G401 (cell line): Measurements from ENCODE around the gene POLE. TPM values are rescaled to one million over a fixed set of nuclear protein-coding genes. Genes with fewer than 3 reads are reported as not detected.

Source experiments
- DNase-seq: peaks from one replicate; pipeline ENCODE4 v3.0.0-alpha.2; 2015; ENCODE audit warnings: low spot score
- in situ Hi-C: cut with HindIII; loops from 2 replicates; pipeline ENCODE4 v1.10.0; 2016; ENCODE audit warnings: low sequenced_read_pairs, mixed read lengths
- total RNA-seq: library from RNA; depleted of rRNA; stranded (reverse); fragments of >200 nt; shearing (Covaris generic); gene quantifications from 2 replicates; pipeline ENCODE4 v1.2.3, GENCODE V29; 2014

Gene POLE
- total RNA-seq, 1 experiment from 2014 or later, result 30.9 TPM

DNA sequence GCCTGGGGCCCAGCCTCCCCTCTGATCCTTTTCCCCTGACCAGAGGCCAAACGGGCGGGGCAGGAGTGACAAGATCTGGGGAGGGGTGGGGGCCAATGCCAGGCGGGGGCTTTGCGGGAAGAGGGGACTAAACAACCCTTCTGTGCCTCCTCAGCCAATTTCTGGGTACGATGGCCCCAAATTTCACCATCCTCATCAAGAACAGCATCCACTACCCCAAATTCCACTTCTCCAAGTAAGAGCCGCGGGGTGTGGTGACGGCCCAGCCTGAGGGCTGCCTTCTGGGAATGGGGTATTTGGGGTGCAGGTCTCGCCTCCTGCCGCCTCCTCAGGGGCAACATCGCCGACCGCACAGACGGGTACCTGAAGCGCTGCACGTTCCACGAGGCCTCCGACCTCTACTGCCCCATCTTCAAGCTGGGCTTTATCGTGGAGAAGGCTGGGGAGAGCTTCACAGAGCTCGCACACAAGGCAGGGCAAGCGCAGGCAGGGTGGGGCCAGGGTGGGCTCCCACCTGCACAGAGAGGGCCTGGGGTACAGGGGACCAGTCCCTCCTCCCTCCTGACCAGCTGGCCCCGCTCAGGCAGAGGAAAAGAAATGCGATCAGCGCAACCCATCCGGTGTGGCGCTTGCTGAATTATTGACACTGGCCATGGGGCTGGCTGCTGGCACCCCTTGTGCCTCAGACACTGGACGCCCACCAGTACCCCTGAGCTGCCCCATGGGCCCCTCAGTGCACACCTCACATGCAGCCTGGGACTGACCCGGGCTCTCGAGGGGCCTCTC lies 66.8 kb downstream of the POLE start:
- in situ Hi-C loops, result no loop called here
- DNase-seq, result no peak

DNA sequence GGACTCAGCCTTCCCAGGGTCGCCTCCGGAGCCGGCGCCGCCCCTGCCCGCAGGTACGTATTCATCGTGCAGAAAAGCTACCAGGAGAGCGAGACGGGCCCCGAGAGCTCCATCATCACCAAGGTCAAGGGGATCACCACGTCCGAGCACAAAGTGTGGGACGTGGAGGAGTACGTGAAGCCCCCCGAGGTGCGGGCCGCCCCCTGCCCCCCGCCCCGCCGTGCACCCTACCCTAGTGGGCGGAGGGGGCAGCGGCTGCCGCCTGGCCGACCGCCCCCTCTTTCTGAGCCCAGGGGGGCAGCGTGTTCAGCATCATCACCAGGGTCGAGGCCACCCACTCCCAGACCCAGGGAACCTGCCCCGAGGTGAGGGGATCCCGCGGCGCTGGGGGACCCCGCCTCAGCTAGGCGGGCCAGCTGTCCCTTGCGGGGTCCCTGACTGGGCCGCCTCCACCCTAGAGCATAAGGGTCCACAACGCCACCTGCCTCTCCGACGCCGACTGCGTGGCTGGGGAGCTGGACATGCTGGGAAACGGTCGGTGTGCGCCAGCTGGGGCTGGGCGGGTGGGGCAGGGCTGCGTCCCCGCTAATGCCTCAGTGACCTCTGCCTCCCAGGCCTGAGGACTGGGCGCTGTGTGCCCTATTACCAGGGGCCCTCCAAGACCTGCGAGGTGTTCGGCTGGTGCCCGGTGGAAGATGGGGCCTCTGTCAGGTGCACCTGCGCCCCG lies 67.6 kb downstream of the POLE start:
- DNase-seq, result no peak
- in situ Hi-C loops, result no loop called here

DNA sequence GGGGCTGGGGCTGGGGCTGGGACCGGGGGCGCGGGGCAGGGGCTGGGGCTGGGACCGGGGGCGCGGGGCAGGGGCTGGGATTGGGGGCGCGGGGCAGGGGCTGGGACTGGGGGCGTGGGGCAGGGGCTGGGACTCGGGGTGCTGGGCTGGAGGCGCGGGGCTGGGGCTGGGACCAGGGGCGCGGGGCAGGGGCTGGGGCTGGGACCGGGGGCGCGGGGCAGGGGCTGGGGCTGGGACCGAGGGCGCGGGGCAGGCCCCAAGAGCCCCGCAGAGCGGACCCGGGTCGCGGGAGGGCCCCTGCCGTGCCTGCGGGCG lies 68.1 kb downstream of the POLE start:
- in situ Hi-C loops, result no loop called here
- no peak for DNase-seq

- in situ Hi-C loops, result no loop called here
Observed at GRCh38 chr12:132618683-132619043, 68.5 kb downstream of the POLE start, which contains the start of gene P2RX2. P2RX2 (plus strand) TSS chr12:132618776; CDS start chr12:132618817, 41 bp downstream.

GRCh38 chr12:132617822-132618682 lies 69.1 kb downstream of the POLE start:
- no peak for DNase-seq
- in situ Hi-C loops, result no loop called here

More at GRCh38 chr12:132618683-132619043, 68.5 kb downstream of the POLE start, which contains the start of gene P2RX2:
- DNase-seq, result no peak

DNA sequence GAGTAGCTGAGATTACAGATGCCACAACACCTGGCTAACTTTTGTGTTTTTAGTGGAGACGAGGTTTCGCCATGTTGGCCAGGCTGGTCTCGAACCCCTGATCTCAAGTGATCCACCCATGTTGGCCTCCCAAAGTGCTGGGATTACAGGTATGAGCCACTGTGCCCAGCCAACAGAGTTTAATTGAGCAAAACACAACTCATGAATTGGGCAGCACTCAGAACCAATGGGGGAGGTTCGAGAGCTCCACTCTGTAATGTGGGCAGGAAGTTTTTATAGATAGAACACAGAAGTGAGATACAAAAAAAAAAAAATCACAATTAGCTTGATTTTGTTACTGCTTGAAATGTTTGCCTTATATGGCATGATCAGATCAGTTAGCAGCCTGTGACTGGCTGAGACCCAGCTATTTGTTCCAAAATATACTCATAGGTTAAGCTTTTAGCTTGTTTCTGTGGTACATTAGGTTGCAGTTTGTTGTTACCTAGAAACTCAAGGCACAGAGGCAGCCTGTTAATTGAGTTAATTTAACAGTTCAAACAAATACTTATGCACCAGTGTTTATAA lies 69.9 kb downstream of the POLE start:
- in situ Hi-C loops, result no loop called here
- no peak for DNase-seq

DNA sequence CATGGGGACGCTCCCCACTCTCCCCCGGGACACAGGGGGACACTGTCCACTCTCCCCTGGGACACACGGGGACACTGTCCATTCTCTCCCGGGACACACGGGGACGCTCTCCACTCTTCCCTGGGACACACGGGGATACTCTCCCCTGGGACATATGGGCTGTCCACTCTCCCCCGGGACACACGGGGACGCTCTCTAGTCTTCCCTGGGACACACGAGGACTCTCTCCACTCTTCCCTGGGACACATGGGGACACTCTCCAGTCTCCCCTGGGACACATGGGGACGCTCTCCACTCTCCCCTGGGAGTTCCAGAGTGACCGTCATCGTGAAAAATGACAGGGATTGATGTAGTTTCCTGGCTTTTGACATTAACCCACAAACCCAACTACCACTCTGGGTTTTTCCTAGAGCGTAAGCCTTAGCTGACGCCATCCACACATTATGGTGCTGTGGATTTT lies 71.5 kb downstream of the POLE start:
- in situ Hi-C loops, result no loop called here
- DNase-seq, result no peak

DNA sequence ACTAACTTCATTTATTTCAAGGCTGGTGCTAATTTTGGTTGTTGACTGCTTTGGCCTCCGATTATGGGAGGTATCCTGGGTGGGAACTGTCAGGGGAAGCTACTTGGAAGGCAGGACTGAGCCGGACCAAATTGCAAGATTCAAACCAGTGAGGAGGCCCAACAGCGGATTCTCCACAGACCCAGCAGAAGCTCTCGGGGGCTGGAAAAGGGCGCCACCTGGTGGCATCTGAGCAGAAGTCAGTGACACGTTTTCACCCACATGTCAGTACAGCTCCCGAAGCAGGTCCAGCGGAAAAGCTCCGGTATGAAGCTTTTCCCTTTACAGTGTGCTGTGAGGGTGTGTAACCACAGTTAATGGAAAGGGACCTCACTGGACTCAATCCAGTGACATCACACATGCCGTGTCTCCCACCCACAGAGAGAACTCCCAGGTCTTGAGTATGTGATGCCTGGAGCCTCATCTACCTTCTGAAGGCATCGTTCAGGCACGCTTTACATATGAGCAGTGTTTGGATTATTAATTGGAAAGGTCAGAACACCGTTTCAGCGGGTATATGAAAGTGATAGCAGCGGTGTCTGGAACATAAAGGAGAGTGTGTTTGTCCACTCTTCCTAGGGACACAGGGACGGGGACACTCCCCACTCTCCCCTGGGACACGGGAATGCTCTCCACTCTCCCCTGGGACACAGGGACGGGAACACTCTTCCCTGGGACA lies 72.1 kb downstream of the POLE start:
- in situ Hi-C loops, result no loop called here
- peak; percentile 93 for DNase-seq

- in situ Hi-C loops, result no loop called here
- DNase-seq, result no peak
Observed at GRCh38 chr12:132614029-132614428, 73.1 kb downstream of the POLE start.

- DNase-seq, result no peak
- in situ Hi-C loops, result no loop called here
Observed at GRCh38 chr12:132611620-132612019, 75.5 kb downstream of the POLE start.

DNA sequence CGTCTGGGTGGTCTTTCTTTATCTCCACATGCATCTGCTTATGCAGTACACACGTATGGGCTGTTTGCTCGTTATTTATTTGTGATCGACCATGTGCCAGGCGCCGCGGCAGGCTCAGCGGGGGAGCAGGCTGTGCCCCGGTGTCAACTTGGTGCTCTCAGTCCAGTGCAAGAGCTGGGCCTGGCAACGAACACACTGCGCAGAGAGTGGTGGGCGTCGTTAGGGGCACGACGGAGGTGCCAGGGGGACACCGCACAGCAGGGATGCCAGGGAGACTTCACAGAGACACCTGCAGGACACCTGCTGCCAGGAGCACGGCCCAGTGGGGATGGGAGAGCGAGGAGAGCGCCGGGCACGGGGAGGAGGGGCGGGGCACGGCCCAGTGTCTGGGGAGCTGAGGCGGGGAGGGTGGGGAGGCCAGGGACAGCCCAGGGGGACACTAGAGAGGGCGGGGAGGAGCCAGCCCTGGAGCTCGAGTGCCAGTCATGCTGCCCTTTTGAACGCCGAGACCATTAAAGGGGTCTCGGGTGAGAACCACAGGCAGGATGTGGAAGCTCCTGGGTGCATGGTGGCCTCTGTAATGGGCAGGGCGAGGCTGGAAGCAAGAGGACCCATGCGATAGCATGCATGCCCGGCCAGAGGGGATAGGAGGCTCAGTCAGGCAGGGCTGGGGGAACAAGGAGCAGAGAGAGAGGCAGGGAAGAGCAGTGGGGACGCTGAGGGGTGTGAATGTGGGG lies 76.1 kb downstream of the POLE start:
- in situ Hi-C loops, result no loop called here
- no peak for DNase-seq

GRCh38 chr12:132610051-132610759 lies 76.9 kb downstream of the POLE start, which contains the start of gene LRCOL1:
LRCOL1 (minus strand) TSS chr12:132610582; CDS start chr12:132606251, 4,331 bp downstream.
- peak; percentile 33 for DNase-seq

GRCh38 chr12:132608231-132609171 lies 78.6 kb downstream of the POLE start:
- DNase-seq, result no peak
- in situ Hi-C loops, result no loop called here

More at GRCh38 chr12:132610051-132610759, 76.9 kb downstream of the POLE start, which contains the start of gene LRCOL1:
- in situ Hi-C loops, result no loop called here

DNA sequence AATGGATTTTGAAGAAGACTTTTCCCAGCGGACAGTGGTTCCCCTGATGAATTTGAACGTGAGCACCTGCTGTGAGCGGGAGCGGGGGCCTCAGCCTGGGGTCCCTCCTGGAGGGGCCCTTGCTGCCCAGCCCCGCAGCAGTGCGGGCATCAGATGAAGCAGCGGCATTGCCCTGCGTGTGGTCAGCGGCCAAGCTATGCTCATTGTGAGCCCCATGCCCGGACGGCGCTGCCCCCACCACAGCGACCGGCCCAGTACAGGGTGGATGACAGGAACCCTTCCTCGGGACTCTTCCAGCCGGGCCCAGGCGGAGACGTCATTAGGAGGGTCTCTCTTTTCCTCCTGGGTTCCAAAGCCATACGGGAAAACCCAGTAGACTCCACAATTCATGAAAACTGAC lies 80.2 kb downstream of the POLE start:
- in situ Hi-C loops, result no loop called here

DNA sequence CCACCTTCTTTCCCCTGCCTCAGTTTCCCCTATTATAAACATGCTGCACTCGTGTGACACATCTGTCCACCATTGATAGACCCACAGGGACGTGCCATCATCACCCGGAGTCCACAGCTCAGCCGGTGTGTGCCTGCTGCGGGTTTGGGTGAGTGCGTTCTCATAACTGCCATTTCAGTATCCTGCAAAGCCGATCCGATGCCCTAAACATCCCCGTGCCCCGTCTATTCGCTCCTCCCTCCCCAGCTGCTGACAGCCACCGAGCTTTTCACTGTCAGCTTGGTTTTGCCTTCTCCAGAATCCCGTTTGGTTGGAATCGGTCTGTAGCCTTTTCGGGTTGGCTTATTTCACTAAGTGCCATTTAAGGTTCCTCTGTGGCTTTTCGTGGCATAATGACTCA lies 80.7 kb downstream of the POLE start:
- no peak for DNase-seq
- in situ Hi-C loops, result no loop called here

More for the DNA sequence above, 80.2 kb downstream of the POLE start:
- DNase-seq, result no peak

DNA sequence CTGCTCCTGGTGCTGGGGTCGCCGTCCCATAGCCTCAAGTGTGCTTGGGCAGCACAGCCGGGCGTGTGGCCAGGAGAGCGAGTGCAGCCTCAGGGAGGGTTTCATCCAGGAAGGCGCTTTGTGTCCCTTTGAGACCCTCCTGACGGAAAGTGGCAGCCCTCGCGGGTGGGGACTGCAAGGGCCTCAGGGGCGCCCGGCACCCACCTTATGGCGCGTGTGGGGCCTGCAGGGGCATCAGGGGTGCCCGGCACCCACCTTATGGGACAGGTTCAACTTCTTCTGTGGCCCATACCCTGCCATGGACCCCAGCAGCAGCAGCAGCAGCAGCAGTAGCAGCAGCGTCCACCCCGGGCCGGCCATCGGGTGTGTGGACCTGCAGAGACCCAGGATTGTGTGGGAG lies 81.2 kb downstream of the POLE start:
- in situ Hi-C loops, result no loop called here
- DNase-seq, result no peak
